Thymus (tissue), 11 donors: Measurements from ENCODE around the gene RCOR1. TPM values are rescaled to one million over a fixed set of nuclear protein-coding genes. Genes with fewer than 3 reads are reported as not detected.
"Not testable (repeated sequence)": the region's sequence is repeated elsewhere in the genome, so short reads cannot be mapped to it uniquely, and the experiment has no call there.

ENCODE experiments used
- DNase-seq, 9 donors: peaks; one replicate each; pipeline ENCODE4 v3.0.0-alpha.2; 2013; ENCODE audit warnings: low spot score in 9 of 9, low read depth in 6 of 9, missing footprints in 1 of 9
- H3K27ac ChIP-seq, 2 donors: one replicate each; pipeline ENCODE4 v1.5.1; 2013; ENCODE audit warnings: control low read depth in 1 of 2, low read depth in 1 of 2, low read length in 1 of 2, mild to moderate bottlenecking in 1 of 2, moderate library complexity in 1 of 2
- H3K27me3 ChIP-seq, 2 donors: one replicate each; pipeline ENCODE4 v1.5.1; 2013; ENCODE audit warnings: low read length in 1 of 2; ENCODE audit not compliant: control insufficient read depth in 2 of 2, insufficient read depth in 1 of 2
- H3K36me3 ChIP-seq, 2 donors: one replicate each; pipeline ENCODE4 v1.5.1; 2013; ENCODE audit warnings: low read length in 1 of 2, mild to moderate bottlenecking in 1 of 2, moderate library complexity in 1 of 2; ENCODE audit not compliant: control insufficient read depth in 2 of 2, insufficient read depth in 2 of 2
- H3K4me1 ChIP-seq, 2 donors: one replicate each; pipeline ENCODE4 v1.5.1; 2013; ENCODE audit warnings: low read length in 2 of 2; ENCODE audit not compliant: control insufficient read depth in 2 of 2, insufficient read depth in 2 of 2
- H3K4me3 ChIP-seq, 2 donors: one replicate each; pipeline ENCODE4 v1.5.1; 2013; ENCODE audit warnings: low read length in 2 of 2, control low read depth in 1 of 2, mild to moderate bottlenecking in 1 of 2
- H3K9me3 ChIP-seq, 2 donors: one replicate each; pipeline ENCODE4 v1.5.1; 2013; ENCODE audit warnings: low read length in 1 of 2, mild to moderate bottlenecking in 1 of 2; ENCODE audit not compliant: control insufficient read depth in 2 of 2, insufficient read depth in 1 of 2
- WGBS: extraction: QIAGEN DNeasy Blood & Tissue Kit; methylation state at CpG from one replicate; pipeline ENCODE4 v1.1.7; 2013; 5-methylcytosine and 5-hydroxymethylcytosine counted together
- polyA plus RNA-seq: library from polyadenylated mRNA; stranded (reverse); fragments of 200-250 nt; gene quantifications from one replicate; pipeline ENCODE4 v1.2.3, GENCODE V29; 2013
- total RNA-seq: library from RNA; stranded (reverse); fragments of 120-200 nt; gene quantifications from one replicate; pipeline ENCODE4 v1.2.4, GENCODE V29; 2013
- donor health status: healthy.

The RCOR1 gene
- total and polyA plus RNA-seq, 2 donors, result 9.2 to 9.7 TPM

DNA sequence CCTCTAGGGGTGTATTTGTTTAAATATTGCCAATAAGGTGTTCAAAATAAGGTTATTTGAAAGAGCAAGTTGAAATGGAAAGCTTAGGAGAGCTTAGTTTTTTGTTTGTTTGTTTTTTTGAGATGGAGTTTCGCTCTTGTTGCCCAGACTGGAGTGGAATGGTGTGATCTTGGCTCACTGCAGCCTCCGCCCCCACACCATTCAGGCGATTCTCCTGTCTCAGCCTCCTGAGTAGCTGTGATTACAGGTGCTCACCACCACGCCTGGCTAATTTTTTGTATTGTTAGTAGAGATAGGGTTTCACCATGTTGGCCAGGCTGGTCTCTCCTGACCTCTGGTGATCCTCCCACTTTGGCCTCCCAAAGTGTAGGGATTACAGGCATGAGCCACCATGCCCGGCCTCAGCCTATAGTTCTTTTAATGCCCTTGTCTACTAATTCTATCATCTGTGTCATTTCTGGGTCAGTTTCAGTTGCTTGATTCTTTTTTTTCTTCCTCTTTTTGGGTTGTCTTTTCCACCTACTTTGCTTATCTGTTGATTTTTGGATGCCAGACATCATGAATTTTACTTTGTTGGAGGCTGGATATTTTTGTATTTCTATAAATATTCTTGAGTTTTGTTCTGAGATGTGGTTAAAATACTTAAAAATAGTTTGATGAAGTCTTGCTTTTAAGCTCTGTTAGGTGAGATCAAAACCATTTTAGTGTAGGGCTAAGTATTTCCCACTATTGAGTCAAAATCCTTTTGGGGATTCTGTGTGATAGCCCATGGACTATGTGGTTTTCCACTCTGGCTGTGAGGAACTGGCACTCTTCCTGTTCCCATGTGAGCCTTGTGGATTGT is 18.7 kb downstream of the RCOR1 start:
- Histone ChIP-seq H3K36me3 (peaks cover 0 to 3% of the 10 kb centered on the region in 2 donors), H3K4me1 (no peaks in the 10 kb centered on the region), H3K27me3 (no peaks in the 10 kb centered on the region), H3K27ac (no peak overlapping the region), H3K4me3 (no peak overlapping the region), H3K9me3 (peaks cover 0 to 2% of the 10 kb centered on the region in 2 donors)
- DNase-seq, result no peak
- WGBS, result 83% methylated on average over 5 of the region's 5 CpGs

DNA sequence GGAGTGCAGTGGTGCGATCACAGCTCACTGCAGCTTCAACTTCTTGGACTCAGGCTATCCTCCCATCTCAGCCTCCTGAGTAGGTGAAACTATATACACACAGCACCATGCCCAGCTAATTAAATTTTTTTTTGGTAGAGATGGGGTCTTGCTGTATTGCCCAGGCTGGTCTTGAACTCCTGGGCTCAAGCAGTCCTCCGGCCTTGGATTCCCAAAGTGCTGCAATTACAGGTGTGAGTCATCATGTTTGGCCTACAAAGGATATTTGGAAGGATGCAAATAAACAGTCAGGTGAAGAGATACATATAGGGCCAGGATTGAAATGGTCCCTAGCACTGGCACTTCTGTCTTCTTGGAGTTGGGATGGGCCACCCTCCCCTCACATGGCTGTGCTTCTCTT is 23.9 kb downstream of the RCOR1 start:
- peaks cover 3% of the 10 kb centered on the region in 2 donors for H3K36me3 ChIP-seq
- 97% methylated on average over 2 of the region's 2 CpGs for WGBS
- H3K4me3 ChIP-seq, result no peak overlapping the region
- H3K4me1 ChIP-seq, result no peaks in the 10 kb centered on the region
- DNase-seq, result no peak
- no peaks in the 10 kb centered on the region for H3K27me3 ChIP-seq
- peaks cover 0 to 2% of the 10 kb centered on the region in 2 donors for H3K9me3 ChIP-seq
- no peak overlapping the region for H3K27ac ChIP-seq

DNA sequence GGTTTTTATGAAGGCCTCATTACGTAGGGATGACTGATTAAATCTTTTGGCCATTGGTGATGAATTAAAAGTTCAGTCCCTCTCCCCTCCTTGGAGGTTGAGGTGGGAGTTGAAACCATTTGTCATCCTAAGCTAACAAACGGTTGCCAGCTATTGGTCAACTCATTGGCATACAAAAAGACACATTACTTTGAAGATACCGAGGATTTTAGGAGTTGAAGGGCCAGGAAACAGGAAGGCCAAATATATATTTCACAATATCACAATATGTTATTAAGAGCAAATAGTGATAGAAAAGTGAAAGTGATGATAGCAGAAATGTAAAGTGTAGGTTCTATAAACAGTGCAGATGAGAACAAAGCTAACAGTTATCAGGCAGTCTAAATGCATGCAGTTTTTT is 24.4 kb downstream of the RCOR1 start:
- Histone ChIP-seq H3K4me1 (no peaks in the 10 kb centered on the region), H3K27me3 (no peaks in the 10 kb centered on the region), H3K9me3 (peaks cover 0 to 2% of the 10 kb centered on the region in 2 donors), H3K4me3 (no peak overlapping the region), H3K36me3 (peaks cover 3% of the 10 kb centered on the region in 2 donors), H3K27ac (no peak overlapping the region)
- WGBS, result 82% methylated on average over 3 of the region's 3 CpGs
- DNase-seq, result no peak

DNA sequence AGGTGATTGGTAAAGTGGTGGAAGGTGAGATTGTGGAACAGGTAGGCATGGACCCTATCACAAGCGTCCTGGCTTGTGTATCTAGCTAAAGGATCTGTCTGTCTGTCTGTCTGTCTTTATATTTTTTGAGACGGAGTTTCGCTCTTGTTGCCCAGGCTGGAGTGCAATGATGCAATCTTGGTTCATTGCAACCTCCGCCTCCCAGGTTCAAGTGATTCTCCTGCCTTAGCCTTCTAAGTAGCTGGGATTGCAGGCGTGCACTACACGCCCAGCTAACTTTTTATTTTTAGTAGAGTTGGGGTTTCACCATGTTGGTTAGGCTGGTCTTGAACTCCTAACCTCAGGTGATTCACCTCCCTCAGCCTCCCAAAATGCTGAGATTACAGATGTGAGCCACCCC is 26.6 kb downstream of the RCOR1 start:
- H3K27ac ChIP-seq, H3K4me3 ChIP-seq, H3K4me1 ChIP-seq, H3K9me3 ChIP-seq, H3K27me3 ChIP-seq, DNase-seq, H3K36me3 ChIP-seq: not testable (repeated sequence)
- 98% methylated on average over 6 of the region's 6 CpGs for WGBS

DNA sequence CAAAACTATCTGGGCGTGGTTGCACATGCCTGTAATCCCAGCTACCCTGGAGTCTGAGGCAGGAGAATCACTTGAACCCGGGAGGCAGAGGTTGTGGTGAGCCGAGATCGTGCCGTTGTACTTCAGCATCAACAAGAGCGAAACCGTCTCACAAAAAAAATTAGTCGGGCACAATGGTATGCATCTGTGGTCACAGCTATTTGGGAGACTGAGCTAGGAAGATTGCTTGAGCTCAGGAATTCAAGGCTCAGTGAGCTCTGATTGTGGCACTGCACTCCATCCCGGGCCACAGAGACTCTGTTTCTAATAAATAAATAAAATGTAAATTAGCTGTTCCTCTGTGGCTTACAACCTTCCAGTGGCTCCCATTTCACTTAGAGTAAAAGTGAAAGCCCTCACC is 28.0 kb downstream of the RCOR1 start:
- Histone ChIP-seq H3K27me3 (no peaks in the 10 kb centered on the region), H3K4me1 (no peaks in the 10 kb centered on the region), H3K36me3 (peaks cover 3 to 6% of the 10 kb centered on the region in 2 donors), H3K9me3 (no peaks in the 10 kb centered on the region), H3K27ac (no peak overlapping the region), H3K4me3 (no peak overlapping the region)
- 98% methylated on average over 9 of the region's 9 CpGs for WGBS
- no peak for DNase-seq

DNA sequence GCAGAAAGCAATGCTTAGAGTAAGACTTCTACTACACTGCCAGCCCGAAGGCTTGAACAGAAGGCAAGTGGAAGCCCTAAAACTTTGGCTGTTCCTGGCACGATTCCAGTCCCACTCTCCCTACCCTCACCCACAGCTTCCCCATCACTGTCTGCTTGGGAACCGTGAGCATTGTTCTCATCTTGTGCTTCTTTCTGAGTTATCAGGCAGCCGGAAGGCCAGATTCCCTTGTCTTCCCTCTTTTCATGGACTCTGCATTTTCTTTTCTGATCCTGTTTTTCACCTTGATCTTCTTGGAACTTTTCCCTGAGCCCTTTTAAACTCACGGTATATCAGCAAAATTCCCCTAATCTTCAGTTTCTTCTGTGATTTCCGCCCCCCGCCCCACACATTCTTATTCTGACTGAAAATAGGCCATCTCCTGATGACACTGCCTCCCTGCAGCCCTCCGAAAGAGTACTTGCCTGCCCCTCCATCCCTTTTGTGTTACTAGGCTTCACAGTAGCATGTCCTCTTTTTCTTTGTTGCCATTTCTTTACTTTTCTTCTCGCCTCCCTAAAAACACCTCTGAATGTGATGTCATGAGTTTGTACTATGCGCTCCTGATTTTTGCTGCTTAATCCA is 29.9 kb downstream of the RCOR1 start:
- no peak overlapping the region for H3K4me3 ChIP-seq
- WGBS, result 74% methylated on average over 10 of the region's 10 CpGs
- no peaks in the 10 kb centered on the region for H3K27me3 ChIP-seq
- no peaks in the 10 kb centered on the region for H3K9me3 ChIP-seq
- DNase-seq, result no peak
- peaks cover 0 to 6% of the 10 kb centered on the region in 2 donors for H3K36me3 ChIP-seq
- H3K27ac ChIP-seq, result no peak overlapping the region
- H3K4me1 ChIP-seq, result no peaks in the 10 kb centered on the region

DNA sequence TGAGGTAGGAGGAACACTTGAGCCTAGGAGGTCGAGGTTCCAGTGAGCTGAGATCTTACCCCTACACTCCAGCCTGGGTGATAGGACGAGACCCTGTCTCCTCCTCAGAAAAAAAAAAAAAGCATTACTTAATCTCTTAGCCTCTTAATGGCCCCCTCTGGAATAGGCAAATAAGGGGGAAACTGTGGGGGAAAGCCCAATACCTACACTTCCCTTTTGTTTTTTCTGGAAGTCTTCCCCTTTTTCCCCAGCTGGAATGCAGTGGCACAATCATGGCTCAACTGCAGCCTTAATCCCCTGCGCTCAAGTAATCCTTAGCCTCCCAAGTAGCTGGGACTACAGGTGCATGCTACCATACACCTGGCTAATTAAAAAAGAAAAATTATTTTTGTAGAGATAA is 32.2 kb downstream of the RCOR1 start:
- no peak overlapping the region for H3K27ac ChIP-seq
- peaks cover 0 to 3% of the 10 kb centered on the region in 2 donors for H3K36me3 ChIP-seq
- no peaks in the 10 kb centered on the region for H3K4me1 ChIP-seq
- H3K27me3 ChIP-seq, result no peaks in the 10 kb centered on the region
- DNase-seq, result no peak
- WGBS, result 99% methylated on average over 3 of the region's 3 CpGs
- no peaks in the 10 kb centered on the region for H3K9me3 ChIP-seq
- H3K4me3 ChIP-seq, result no peak overlapping the region

DNA sequence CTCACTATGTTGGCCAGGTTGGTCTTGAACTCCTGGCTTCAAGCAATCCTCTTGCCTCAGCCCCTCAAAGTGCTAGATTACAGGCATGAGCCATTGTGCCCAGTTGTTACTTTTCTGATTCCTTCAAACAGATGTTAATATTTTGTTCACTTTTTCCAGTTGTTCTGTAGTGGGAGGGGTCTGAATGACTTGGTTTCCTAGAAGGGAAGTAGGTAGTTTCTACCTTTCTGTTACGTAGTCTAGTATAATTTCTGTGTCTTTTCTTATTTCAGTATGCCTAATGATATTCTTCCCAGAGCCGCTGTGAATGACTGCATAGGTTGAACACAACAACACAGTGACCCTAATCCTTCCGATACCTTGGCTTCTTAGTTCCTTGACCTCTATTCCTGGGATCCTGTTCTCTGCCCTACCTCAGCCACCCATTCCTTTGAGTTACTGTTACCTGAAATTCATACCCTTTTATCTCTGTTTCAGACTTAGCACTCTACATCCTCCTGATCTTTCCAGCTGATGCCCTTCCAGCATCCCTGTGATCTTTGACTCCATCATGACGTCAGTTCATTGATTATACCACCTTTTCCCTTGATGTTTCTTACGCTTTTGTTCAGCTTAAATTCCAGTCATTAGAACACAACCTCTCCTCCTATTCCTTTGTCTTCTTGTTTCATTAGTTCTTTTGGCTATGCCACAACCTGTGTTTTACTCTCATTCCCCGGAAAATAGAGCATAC is 33.3 kb downstream of the RCOR1 start:
- WGBS, result 98% methylated on average over 6 of the region's 6 CpGs

DNA sequence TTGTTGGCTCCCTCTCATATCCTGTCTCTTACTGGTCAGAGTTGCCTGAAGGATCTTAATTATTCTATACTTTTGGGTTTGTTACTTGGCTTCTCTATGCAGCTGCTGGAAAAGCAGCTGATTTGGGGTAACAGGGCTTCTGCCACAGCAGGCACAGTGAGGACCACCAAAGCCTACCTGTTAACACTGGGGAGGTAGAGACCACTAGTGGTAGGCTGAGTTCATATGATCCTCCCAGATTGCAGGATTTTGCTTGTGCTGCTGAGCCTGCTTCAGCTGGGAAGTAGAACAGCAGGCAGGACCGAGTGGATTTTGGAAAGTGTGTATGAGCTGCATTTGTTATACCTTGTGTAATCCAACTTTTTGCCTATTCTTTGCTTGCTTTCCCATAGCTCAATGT is 34.1 kb downstream of the RCOR1 start:
- Histone ChIP-seq H3K27ac (no peak overlapping the region), H3K27me3 (no peaks in the 10 kb centered on the region), H3K4me1 (no peaks in the 10 kb centered on the region), H3K4me3 (no peak overlapping the region), H3K36me3 (peaks cover 0 to 12% of the 10 kb centered on the region in 2 donors), H3K9me3 (no peaks in the 10 kb centered on the region)
- 98% methylated on average over 1 of the region's 1 CpG for WGBS
- DNase-seq, result no peak

More for the DNA sequence above, 33.3 kb downstream of the RCOR1 start:
- Histone ChIP-seq H3K27me3 (no peaks in the 10 kb centered on the region), H3K4me1 (no peaks in the 10 kb centered on the region), H3K9me3 (no peaks in the 10 kb centered on the region), H3K27ac (no peak overlapping the region), H3K4me3 (no peak overlapping the region), H3K36me3 (peaks cover 0 to 9% of the 10 kb centered on the region in 2 donors)
- DNase-seq, result no peak
